Stimulated activated CD4-positive, alpha-beta T cell treated with anti-CD3 and anti-CD28 coated beads, Interleukin-12 subunit alpha, Interleukin-12 subunit beta, amount 100 ng/mL, for 48 hours (primary cell): Measurements from ENCODE around the gene PCOLCE2.

ENCODE experiments used
- DNase-seq, 3 donors: peaks; one replicate each; pipeline ENCODE4 v3.0.0-alpha.2; 2020; ENCODE audit warnings: low read depth in 2 of 3, low spot score in 1 of 3

PCOLCE2 gene

DNA sequence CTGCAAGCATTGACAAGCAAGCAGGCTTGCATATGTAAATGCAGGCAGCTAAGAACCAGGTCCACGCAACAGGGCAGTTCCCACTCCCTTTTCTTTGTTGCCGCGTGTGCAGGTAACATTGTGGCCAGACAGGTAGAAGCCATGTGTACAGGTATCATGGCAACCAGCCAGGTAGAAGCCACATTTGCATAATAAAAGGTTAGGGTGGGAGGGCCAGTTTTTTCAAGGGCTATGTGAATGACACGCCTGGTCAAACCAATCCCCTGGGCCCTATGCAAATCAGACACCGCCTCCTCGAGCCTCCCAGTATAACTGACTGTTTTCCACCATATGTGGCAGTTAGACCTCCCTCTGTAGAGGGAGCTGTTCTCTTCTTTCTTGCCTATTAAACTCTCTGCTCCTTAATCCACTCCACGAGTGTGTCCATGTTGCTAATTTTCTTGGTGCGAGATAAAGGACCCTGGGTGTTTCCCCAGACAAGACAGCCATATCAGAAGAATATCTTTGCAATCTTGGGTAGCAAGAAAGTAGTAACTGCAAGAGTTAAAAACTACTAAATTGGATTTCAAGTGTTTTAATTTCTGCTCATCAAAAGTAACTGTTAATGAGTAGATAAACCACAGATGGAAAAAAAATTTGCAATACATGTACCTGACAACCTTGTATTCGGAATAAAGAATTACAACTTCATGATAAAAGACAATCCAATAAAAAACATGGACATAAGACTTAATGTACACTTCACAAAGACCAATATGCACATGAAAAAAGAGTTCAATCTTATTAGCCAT, 21.8 kb downstream of the PCOLCE2 start:
- no peak for DNase-seq

DNA sequence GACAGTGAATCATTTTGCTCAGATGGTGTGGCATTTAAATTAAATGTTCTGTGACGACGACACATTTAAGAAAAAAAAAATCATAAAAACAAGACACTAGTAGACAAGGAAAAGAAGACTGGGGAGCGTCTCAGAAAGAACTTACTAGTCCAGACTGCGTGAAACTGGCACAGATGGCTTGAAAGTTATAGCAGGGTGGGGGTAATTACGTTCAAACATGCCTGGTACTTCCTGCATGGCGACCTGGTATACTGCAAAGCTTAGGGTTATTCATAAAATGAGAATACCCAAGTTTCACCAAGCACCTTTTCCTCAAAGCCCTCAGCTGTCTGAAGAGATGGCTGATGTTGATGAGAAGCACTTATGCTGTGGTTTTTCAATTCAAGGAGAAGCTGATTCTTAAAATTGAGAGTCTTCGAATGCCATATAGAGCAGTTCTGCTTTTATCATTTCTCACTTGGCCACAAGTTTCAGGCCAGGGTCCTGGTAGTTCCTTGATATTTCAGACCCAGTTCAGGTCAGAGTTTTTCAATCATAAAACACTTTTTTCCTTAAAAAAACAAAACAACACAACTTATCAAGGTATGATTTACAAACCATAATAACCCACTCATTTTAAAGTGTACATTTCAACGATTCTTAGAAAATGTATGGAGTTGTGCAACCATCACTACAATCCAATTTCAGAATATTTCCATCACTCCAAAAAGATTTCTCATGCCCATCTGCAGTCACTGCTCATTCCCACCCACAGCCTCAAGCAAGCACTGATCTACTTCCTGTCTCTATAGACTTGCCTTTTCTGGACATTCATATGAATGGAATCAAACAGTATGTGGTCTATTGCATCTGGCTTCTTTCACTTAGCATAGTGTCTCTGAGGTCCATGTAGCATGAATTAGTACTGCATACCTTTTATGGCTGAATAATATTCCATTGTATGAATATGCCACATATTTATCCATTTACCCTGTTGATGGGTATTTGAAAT, 24.7 kb downstream of the PCOLCE2 start:
- no peak for DNase-seq

DNA sequence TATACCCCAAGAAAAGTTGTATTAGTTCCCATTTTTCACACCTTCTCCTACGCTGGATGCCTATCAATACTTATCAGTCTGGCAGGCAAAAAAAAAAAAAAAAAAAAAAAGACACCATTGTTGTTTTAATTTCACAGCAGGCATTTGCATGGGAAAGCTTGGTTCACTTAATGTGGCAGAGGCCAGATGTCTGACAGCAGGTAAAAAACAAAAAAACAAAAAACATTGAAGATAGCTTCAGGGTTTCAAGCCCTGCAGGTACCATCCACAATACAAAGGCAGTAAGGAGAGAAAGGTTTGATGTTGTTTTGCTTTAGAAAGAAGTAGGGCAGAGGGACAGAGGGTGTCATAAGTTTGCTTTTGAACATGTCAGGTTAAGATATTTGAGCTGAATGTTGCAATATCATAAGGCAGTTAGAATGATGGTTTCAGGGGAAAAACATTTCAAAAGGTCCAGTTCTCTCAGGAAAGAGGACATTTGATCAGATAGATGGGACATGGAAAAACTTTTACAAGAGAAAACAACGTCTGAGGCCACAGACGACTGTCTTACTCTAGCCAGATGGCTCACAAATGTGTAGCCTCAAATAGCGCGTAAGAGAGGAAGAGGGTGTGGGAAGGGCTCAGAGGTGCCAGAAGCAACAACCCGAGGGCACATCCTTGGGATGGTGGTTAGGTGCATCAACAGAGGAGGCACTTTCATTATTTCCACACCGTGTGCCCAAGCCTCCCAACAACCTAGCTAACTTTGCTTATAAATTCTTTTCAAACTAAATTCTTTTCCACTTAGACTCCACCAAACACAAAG, 25.7 kb downstream of the PCOLCE2 start:
- no peak for DNase-seq

DNA sequence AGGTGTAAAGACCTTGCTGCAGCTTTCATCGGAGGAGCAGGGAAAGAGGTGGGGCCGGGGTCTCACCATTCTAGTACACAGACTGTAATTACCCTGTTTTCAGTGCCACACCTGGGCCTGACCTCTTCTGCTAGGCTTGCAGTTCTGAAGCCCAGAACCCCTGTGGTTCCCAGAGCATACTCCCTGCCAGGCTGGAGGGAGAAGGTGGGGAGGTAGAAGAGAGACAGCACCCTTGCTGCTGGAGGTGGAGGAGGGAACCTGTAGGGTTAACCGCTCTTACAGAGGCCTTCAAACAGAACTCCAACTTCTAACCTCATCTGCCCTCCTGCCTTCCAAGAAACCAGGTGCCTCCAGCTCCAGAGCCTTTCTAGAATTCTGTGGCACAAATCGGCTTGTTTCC, 27.0 kb downstream of the PCOLCE2 start:
- DNase-seq, result no peak

DNA sequence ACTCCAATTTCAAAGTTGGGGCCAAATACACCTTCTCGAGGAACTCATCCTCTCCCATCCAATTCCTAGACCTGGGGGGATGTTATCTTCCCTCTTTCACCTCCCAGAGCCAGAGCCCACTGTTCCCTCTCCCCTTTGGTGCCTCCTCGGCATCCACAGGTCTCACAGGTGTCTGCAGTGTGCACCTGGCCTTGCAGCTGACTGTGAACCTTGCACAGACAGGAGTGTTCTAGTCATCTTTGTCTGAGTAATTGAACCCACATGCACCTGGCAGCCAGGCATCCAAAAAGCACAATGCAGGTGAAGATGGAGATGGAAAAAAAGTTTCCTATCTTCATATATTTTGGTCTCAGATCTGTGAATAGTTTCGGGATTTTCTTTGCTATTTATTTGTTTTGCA, 30.8 kb downstream of the PCOLCE2 start:
- DNase-seq, result no peak

DNA sequence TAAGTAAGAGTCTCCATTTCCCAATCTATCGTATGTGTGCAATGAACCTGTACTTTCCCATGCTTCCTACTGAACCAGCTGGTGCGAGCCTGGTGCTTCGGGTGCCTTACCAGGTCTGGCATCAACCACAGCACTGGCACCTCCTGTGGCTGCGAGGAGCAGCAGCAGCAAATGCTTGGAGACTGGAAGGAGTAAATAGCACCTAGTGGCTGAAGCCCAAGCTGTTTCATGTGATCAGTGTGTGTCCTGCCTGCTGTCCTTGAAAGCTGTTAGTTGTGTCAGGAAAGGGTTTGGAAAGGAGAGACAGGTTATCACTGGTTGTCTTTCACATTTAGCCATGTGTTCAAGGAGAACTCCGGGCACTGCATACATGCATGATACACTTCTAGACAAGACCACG, 31.8 kb downstream of the PCOLCE2 start:
- no peak for DNase-seq

DNA sequence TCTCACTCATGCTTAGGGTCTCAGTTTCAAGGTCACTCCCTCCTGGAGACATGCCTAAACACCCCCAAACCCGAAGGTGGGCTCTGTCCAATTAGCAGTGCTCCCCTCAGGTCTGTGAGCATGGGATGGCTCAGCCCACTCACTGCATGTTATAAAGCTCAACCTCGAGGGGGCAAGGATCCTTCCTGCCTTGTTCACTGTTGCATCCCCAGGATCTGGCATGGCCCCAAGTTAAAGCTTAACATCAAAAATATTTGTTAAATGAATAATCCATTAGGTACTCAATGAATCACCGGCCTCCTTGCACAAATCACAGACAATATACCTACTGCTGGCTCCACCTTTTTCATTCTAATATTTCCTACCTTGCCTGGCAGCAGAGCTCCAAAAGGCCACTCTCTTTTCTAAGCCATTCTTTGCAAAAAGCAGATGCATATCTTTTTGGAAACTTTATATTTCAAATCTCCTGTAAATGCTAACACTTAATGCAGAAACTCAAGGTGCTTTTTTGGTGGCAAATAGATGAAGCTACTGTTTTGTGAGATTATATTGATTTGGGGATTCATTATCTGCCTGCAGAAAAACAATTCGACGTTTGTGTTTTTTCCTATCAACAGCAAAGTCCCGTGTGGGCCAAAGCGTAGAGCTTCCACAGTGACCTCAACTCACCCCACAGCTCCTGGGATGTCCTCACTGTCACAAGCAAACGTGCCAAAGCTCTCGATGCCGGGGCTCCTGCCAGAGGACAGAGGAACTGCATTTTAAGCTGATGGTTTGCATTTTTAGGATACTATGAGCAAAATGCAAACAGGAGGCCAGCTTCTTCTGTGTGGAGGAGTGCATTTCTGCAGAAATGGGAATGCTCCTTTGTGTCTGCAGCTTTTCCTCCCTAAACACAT, 35.4 kb downstream of the PCOLCE2 start:
- DNase-seq, result no peak

DNA sequence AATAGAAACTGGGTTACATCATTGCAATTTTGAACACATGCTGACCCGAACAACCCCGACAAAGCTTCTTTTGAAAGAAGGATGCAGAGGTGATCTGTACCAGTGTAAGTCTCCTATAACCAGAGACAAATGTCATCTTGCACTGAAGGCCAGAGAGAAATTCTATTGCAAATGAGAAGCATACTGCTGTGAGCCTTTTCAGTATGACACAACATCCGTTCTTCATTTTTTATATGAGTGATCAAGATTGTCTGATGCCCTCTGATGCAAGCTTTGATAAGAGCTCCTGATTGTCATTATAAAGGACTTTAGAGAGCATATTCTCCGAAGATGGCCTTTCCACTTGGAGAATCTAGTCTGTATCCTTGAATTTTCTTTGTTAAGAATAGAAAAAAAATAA, 36.9 kb downstream of the PCOLCE2 start:
- DNase-seq, result no peak

DNA sequence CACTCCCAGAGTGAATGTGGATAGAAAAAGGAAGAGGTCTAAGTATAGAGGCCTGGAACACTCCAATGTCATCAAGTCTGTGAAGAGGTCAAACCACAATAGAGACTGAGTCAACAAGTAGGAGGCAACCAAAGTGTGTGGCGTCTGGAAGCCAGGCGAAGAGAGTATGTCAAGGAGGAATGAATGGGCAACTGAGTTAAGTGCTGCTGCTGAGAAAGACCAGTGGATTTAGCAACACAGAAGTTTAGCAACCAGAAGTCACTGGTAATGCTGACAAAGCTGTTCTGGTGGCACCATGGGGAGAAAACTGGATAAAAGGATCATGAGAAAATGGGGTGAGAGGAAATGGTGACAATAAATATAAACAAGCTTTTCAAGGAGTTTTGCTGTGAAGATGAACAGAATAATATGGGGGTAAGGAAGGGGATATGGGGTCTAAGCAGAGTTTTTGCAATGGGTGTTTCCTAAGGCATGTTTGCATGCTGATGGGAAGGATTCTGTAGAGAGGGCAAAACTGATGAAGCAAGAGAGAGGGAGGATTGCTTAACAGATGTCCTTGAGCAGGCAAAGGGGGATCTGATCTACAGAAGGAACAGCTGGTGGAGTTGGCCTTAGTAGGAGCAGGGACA, 38.4 kb downstream of the PCOLCE2 start:
- DNase-seq, result peak in 1 of 3 donors; percentile 18

DNA sequence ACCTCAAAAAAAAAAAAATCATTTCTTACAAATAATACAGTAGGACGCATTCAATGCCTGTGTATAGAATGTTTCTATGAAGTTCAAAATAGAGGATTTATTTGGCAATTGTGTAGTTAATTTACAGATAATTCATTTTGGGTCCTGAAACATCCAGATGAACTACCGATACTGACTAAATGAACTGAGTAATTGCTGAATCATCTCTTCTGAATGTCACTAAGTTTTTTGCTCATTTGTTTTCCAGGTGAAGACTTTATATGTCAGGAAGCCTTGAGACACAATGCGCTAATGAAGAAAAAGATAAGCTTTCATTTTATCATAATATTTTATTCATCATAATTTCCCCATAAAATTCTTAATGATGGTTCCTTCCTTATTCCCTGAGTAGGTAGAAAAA, 39.7 kb downstream of the PCOLCE2 start:
- no peak for DNase-seq

DNA sequence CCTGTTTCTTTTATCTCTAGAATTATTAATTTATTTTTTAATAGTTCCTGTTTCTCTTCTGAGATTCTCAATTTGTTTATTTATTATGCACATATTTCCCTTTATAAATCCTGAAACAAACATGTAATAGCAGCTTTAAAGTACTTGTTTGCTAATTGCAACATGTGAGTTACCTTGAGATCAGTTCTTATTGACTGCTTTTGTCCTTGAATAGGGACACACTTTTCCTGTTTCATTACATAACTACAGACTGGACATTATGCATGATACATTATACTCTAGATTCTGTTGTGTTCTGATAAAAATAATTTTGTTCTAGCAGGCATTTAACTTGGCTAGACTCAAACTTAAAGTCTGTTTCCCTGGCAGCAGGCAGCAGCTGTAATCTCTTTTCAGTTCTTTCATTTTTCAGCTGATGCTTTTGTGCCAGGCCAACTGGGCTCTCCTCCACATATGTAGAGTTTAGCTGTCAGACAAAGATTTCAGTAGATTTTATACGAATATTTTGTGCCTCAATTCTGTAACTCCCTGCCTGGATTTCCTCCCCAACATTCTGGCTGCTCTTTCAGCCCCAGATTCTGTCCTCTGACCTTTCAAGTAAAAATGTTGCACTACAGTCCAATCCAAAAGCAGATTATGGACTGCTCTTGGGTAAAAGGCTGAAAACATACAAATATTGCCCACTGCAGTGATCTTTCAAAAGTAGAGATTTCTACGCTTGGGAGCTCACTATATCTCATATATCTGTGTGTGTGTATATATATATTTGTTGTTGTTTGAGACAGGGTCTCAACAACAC, 41.9 kb downstream of the PCOLCE2 start:
- no peak for DNase-seq

DNA sequence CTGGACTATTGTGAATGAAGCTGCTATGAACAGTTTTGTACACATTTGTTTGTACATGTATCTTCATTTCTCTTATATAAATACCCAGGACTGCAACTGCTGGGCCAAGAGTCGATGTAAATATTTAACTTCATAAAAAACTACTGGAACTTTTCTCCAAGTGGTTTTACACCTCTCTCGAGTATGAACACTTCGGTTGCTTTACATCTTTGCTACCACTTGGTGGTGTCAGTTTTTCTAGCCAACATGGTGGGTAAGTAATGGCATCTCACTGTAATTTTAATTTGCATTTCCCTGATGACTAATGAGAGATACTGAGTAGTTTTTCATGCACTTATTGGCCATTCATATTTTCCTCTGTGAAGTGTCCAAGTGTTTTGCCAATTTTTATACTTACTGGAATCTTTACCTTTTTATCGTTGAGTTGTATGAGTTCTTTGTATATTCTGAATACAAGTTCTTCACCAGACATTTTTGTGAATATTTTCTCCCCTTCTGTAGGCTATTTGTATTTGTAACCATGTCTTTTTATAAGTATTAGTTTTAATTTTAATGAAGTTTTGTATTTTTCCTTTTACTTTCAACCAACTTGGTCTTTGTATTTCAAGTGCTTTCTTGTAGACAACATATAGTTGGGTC, 44.4 kb downstream of the PCOLCE2 start:
- DNase-seq, result no peak

DNA sequence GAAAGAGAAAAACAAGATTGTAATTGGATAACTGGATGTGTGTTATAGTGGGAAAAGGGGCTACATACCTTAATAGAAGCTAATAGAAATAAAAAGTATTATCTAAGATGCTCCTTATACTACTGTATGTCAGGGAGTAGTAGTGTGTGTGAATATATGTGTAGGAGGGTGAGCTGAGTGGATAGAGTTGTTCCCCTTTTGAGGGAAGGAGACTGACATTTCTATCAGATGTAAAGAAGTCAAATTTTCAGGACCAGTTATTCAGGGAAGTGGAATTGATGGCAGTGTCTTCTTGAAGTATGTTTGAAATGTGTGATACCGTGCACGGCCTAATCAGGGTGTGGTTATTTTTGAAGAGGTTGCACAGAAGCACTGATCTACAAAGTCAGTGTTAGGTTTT, 49.1 kb downstream of the PCOLCE2 start:
- DNase-seq, result no peak

DNA sequence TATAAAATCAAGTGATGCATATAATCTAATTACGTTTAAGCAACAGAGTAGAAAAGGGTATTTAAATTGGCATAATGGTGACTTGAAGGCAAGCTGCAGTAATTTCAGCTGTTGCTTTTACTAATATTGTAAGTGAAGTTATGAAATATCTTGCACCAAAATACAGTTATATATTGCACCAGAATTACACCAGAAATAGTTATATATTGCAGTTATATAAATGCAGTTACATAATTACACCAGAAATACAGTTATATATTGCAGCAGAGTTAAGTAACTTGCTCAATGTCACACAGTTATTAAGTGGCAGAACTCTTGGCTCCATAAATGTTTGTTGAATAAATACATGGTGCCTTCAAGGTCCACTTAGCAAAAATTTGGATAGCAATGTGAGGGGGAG, 51.4 kb downstream of the PCOLCE2 start:
- DNase-seq, result no peak

DNA sequence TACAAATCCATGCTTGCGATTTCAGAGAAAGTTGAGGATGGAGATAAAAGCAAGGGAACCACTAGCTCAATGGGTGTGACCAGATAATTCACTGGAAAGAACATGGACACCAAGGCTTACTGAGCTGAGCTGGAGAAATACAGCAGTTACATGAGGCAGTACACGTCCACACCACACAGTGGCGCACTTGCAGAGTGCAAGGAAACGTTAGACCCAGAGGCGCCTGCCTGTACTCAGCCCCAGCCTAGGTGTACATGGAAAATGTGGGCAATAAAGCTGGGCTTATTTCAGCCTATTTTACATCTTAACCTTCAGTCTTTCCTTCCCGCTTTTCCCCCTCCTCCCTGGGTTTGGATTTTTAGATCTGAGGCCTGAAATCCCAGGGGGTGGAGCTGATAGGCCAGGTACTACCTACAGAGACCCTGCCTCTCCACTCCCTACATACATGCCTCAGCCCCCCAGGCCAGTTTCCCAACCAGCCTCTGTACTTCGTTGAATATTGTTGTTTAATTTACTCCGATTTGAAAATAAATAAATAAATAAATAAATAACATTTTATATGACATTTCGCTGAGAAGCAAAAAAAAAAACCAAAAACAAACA, 60.1 kb downstream of the PCOLCE2 start:
- DNase-seq, result peak; percentile 56 to 73 (median 64)

DNA sequence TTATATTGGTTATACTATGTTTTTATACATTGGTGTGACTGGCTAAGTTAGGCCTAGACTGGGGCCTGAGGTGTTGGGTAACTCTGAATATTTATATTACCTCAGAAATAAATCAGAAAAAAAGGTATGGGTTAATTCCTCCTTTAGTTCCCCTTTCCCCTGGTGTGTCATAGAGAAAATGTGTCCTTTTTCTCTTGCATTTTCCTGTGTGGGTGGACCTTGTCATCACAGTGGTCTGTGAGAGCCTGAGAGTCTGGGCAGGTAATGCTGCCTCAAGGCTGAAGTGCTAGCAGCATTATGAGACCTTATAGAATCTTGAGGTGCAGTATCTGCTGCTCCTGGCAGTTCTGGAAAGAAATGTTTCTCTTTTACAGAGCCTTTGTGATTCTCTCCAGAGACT, 69.7 kb downstream of the PCOLCE2 start:
- no peak for DNase-seq

DNA sequence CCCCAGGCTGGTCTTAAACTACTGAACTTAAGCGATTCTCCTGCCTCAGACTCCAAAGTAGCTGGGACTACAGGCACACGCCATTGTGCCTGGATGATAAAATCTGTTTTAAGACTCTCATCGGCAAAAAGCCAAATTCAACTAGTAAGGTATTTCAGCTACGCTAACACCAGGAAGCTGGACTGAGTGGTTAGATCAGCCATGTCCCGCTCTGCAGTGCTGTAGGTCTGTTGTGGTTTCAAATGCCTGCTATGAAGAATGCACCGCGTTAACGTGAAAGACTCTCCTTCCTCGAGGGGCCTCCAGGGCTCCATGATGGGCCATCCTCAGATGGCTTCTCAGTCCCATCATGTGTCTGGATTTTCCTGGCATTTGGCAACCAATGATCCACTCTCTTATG, 70.2 kb downstream of the PCOLCE2 start:
- DNase-seq, result no peak

DNA sequence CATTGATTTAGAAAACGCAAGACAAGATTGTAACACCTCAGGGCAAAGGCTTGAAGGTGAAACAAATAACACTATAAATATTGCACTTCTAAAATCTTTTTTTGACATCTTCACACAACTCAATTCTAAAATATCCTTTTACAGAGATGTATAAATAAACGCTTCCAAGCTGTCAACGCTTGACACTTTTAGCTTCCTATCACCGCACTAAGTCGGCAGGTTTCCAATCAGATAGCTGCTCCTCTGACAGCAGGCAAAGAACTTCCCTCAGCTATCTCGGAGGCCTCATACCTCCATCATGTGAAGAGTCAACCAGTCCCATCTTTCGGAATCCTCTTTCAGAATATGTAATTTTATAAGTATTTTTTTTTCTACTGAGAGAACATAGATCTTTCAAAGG, 71.0 kb downstream of the PCOLCE2 start:
- no peak for DNase-seq
